GM12892 (cell line): ENCODE data around the gene SHROOM3.
"Not testable (repeated sequence)": the region's sequence is repeated elsewhere in the genome, so short reads cannot be mapped to it uniquely, and the experiment has no call there.

ENCODE experiments used
- DNase-seq: peaks from one replicate; pipeline ENCODE4 v3.0.0; 2011; ENCODE audit not compliant: insufficient read length
- FAIRE-seq: peaks from 2 replicates; lab custom pipeline; 2011; peaks lifted over from hg19 to GRCh38; lab: Jason Lieb, UNC
- POLR2A ChIP-seq: IDR thresholded peaks from 2 replicates; pipeline ENCODE4 v1.6.1; 2011; ENCODE audit warnings: low read depth, low read length, control low read depth
- POLR2AphosphoS5 ChIP-seq: IDR thresholded peaks from 2 replicates; pipeline ENCODE4 v1.6.1; 2011; ENCODE audit warnings: low read depth, low read length, control low read depth
- TAF1 ChIP-seq: IDR thresholded peaks from 2 replicates; pipeline ENCODE4 v1.6.1; 2011; ENCODE audit warnings: low read depth, mild to moderate bottlenecking, control low read depth, low read length, borderline replicate concordance

The SHROOM3 gene

GRCh38 chr4:76606645-76607265 is 171.7 kb downstream of the SHROOM3 start:
- DNase-seq (no peak), FAIRE-seq (peak; percentile 36)
- no peak for TF ChIP-seq POLR2A
- no peak for TF ChIP-seq TAF1
- no peak for TF ChIP-seq POLR2AphosphoS5

DNA sequence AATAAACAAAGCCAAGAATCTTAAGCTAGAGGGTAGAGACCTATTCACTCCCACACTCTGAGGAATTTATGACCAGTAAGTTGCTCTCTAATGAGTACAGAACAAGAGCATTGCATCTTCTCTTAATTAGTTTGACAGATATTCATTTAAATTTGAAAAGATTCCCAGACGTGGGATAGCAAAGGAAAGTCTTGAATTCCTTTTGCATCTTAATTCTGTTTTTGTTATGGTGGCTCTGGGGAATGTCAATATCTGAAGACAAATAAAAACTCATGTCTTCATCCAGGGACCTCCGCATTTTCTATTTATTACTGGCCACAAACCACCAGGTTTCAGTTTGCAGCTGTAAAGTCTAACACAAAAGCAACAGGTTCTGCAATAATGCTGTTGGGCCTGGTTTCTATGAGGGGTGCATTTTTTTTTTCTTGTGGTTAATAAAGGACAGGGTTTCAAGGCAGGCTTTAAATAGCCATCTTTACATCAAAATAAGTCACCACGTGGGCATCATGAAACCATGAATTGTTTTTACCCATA is 172.3 kb downstream of the SHROOM3 start:
- peak; percentile 91 for FAIRE-seq
- peak; percentile 19 for DNase-seq
- TF ChIP-seq TAF1 (no peak), POLR2A (no peak), POLR2AphosphoS5 (no peak)

- FAIRE-seq (peak; percentile 60), DNase-seq (no peak)
- TF ChIP-seq POLR2AphosphoS5 (no peak), TAF1 (no peak), POLR2A (no peak)
These were observed 172.8 kb downstream of the SHROOM3 start for GRCh38 chr4:76607846-76608245.

GRCh38 chr4:76608549-76608948 is 173.5 kb downstream of the SHROOM3 start:
- peak; percentile 78 for FAIRE-seq
- DNase-seq: not testable (repeated sequence)

DNA sequence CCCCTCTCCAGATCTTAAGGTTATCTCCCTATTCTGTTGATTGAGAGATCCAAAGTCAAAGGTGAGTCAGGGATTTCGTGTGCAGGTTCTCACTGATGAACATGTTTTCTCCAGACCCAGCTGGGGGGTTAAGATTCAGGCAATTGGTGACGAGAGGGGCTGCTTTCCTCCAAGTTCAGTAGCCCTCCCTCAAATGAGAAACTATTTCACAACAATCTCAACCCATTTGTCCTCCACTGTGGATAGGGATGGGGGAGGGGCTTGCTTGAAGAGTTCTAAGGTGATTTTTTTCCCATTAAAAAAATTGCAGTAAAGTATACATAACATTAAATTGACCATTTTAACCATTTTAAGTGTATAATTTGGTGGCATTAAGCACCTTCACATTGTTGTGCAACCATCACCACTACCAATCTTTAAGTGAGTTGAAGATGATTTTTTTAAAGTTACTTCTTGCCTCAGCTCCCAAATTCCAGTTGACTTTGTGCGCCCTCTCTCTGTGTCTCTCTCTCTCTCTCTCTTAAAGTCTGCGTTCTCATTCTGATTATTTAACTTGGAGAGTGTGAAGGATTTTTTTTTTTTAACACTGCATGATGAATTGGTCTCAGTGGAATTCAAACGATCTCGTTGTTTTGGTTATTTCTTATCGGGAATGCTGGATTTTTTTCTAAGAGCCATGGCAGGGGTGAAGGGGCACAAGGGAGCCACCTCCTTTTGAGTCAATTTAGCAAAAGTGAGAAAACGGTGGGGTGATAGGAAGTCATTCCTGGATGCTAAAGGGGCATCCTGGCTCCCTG is 175.9 kb downstream of the SHROOM3 start:
- FAIRE-seq (no peak), DNase-seq (no peak)
- TF ChIP-seq TAF1: no peak
- no peak for TF ChIP-seq POLR2AphosphoS5
- no peak for TF ChIP-seq POLR2A

DNA sequence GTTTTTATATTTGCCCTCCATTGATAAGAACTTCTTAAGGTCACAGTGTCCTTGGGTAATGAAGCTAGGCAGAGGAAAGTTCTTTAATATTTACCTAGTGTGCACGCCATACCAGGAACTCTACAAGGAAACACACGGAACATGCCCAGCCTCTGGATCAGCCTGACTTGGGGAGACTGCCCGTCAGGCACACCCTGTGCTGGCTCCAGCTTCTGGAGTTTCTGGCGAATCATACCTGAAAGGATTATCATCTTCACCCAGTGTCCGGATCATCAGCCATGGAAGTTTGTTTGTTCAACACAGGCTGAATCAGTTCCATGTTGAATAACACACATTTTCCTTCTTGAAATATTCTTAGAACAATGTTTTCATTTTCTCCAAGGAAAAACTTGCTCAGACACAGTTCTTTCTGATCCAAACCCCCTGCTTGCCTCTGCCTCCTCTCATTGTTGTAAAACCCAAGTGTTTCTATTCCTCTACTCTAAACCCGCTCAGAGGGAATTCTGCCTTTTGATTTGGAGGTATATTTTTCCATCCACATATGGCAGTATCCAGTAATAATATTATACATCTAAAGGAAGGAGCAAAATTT is 176.7 kb downstream of the SHROOM3 start:
- no peak for FAIRE-seq
- TF ChIP-seq TAF1 (no peak), POLR2AphosphoS5 (no peak), POLR2A (no peak)
- DNase-seq: no peak

DNA sequence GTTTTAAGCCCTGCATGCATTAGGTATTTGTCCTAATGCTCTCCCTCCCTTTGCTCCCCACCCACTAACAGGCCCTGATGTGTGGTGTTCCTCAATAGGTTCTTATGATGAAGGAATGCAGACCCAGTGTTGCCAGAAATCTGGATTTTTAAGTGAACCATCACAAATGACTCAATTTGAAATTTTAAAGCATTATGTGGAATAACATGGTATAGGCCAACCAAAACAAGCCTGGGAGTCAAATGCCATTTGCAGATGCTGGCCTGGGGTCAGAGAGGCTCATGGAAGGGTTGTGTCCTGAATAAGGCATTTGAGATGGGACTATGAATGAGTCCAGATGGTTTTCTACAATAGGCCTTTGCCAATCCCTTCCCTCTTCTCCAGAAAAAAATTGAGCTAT is 179.6 kb downstream of the SHROOM3 start:
- DNase-seq (no peak), FAIRE-seq (no peak)
- TF ChIP-seq TAF1: no peak

DNA sequence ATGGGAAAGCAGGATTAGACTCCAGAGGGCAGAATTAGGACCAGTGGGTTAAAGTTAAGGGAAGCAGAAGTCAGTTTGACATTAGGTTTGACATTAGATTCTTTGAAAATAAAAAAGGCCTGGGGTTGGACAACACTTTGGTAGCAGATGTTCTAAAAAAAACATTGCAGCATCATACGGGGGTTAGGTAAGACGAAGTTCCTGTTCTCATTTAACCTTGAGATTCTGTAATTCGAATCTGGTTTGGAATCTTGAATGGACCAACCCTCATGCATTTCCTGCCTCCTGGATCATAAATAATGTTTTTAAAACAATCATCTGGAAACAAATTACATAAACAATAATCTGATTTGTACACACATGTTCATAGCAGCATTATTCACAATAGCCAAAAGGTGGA is 181.0 kb downstream of the SHROOM3 start:
- FAIRE-seq (no peak), DNase-seq (no peak)
- TF ChIP-seq POLR2A (no peak), POLR2AphosphoS5 (no peak)

DNA sequence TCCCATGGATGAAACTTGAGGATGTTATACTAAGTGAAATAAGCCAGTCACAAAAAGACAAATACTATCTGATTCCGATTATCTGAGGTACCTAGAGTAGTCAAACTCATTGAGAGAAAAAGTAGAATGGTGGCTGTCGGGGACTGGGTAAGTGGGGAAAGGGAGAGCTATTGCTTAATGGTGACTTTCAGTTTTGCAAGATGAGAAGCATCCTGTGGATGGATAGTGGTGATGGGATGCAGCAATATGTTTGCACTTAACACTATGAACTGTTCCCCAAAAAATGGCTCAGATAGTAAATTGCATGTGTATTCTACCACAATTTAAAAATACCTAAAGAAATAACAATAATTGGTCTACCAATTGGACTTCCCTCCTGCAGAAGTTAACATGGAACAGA is 181.5 kb downstream of the SHROOM3 start:
- TF ChIP-seq POLR2A (no peak), TAF1 (no peak), POLR2AphosphoS5 (no peak)
- FAIRE-seq: no peak
- no peak for DNase-seq

DNA sequence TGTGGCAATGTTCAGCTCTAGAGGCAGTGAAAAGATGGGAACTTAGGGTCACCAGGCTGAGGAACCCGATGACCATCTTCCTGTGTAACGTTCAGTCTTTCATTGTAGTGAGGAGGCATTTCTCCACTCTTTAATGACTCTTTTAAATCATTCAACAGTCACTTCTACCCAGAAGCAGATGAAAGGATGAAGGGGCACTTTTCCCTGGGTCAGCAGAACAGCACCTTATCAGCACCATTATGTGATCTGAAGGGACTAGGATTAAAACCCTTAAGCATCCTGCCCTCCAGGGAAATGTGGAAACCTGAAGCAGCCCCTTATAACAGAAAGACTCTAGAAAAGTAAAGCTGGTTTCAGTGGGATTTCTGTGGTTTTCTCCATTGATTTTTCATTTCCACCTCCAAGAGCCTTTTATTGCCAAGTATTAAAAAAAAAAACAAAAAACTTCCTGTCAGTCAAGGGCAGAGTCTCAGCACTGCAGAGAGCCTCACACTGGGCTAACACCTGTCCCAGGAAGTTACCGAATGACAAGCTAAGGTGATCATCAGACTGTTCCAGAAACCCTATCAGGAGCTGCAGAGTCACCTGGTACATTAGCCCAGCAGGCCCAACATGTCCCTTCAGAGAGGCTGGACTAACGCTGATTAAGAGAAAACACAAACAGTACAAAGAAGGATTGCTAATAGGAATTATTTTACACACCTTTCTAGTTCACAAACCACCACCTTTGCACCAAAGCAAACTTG is 185.9 kb downstream of the SHROOM3 start:
- DNase-seq: no peak
- TF ChIP-seq TAF1: no peak
- no peak for TF ChIP-seq POLR2A
- no peak for TF ChIP-seq POLR2AphosphoS5
- FAIRE-seq: no peak

DNA sequence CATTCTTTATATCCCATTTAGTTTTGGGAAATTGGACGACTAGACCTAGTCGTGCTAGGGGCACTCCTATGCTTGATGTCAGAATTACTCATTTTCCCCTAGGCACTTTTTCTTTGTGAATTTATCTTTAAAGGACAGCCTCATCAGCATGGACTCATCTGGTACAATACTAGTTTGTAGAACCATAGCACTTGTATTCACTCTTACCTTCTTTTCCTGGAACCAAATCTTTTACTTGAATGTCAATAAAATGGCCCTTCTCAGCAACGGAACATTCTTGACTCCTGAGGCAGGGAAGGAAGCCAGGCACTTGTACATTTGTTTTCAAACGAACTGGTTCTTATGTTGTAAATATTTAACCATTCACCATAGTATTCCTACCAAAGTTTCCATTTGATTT is 187.1 kb downstream of the SHROOM3 start:
- TF ChIP-seq TAF1: no peak
- TF ChIP-seq POLR2A: no peak
- TF ChIP-seq POLR2AphosphoS5: no peak
- DNase-seq (no peak), FAIRE-seq (no peak)

GRCh38 chr4:76622717-76623116 is 187.7 kb downstream of the SHROOM3 start:
- DNase-seq: no peak
- no peak for FAIRE-seq
- no peak for TF ChIP-seq POLR2A
- no peak for TF ChIP-seq TAF1
- TF ChIP-seq POLR2AphosphoS5: no peak
